Neural progenitor cell (in vitro differentiated cells): ENCODE results near the gene FAM3C. TPM values are rescaled to one million over a fixed set of nuclear protein-coding genes. Genes with fewer than 3 reads are reported as not detected.

Experiments used
- DNase-seq: peaks from one replicate; pipeline ENCODE4 v3.0.0-alpha.2; 2016; ENCODE audit warnings: low spot score
- H2AFZ ChIP-seq: fragments of 200-600 bp; sonication (generic); replicated peaks from 2 replicates; pipeline ENCODE4 v1.6.1; 2016; ENCODE audit warnings: antibody characterized with exemption
- H3F3A ChIP-seq: fragments of 200-600 bp; sonication (generic); 2 replicates; pipeline ENCODE4 v1.6.1; 2016; ENCODE audit warnings: antibody characterized with exemption, low read depth
- H3K27ac ChIP-seq: fragments of 200-600 bp; sonication (generic); 2 replicates; pipeline ENCODE4 v1.5.1; 2016; ENCODE audit warnings: mild to moderate bottlenecking
- H3K27me3 ChIP-seq: fragments of 200-600 bp; sonication (generic); 2 replicates; pipeline ENCODE4 v1.6.1; 2016; ENCODE audit warnings: mild to moderate bottlenecking, moderate library complexity
- H3K36me3 ChIP-seq: fragments of 200-600 bp; sonication (generic); 2 replicates; pipeline ENCODE4 v1.5.1; 2016
- H3K4me1 ChIP-seq: fragments of 200-600 bp; sonication (generic); 2 replicates; pipeline ENCODE4 v1.6.1; 2016; ENCODE audit warnings: mixed run types
- H3K4me2 ChIP-seq: fragments of 200-600 bp; sonication (generic); 2 replicates; pipeline ENCODE4 v1.6.1; 2016
- H3K4me3 ChIP-seq: fragments of 200-600 bp; sonication (generic); 2 replicates; pipeline ENCODE4 v1.5.1; 2016
- H3K79me2 ChIP-seq: fragments of 200-600 bp; sonication (generic); 2 replicates; pipeline ENCODE4 v1.6.1; 2016; ENCODE audit warnings: low read depth
- H3K9ac ChIP-seq: fragments of 200-600 bp; sonication (generic); 2 replicates; pipeline ENCODE4 v1.6.1; 2016
- H3K9me3 ChIP-seq: fragments of 200-600 bp; sonication (generic); 2 replicates; pipeline ENCODE4 v1.5.1; 2016; ENCODE audit warnings: low read depth
- H4K20me1 ChIP-seq: fragments of 200-600 bp; sonication (generic); 2 replicates; pipeline ENCODE4 v1.6.1; 2016; ENCODE audit warnings: low read depth
- H3K27ac Mint-ChIP-seq: 3 replicates; pipeline ENCODE4 v1.8.0; 2021; ENCODE audit warnings: mixed read lengths
- H3K27me3 Mint-ChIP-seq: 2 replicates; pipeline ENCODE4 v1.8.0; 2022; ENCODE audit warnings: low read depth, mild to moderate bottlenecking, inconsistent platforms, moderate library complexity, mixed read lengths; ENCODE audit not compliant: insufficient read depth
- H3K36me3 Mint-ChIP-seq: 3 replicates; pipeline ENCODE4 v1.8.0; 2021; ENCODE audit warnings: mixed read lengths
- H3K4me1 Mint-ChIP-seq: 3 replicates; pipeline ENCODE4 v1.8.0; 2021; ENCODE audit warnings: mixed read lengths
- H3K4me3 Mint-ChIP-seq: 3 replicates; pipeline ENCODE4 v1.8.0; 2021; ENCODE audit warnings: mild to moderate bottlenecking, moderate library complexity, mixed read lengths
- H3K9me3 Mint-ChIP-seq: 3 replicates; pipeline ENCODE4 v1.8.0; 2020; ENCODE audit warnings: mixed read lengths
- EZH2 ChIP-seq: fragments of 200-600 bp; sonication (generic); IDR thresholded peaks from 2 replicates; pipeline ENCODE4 v1.6.1; 2017; ENCODE audit warnings: antibody characterized with exemption, mild to moderate bottlenecking, moderate library complexity
- EZH2phosphoT487 ChIP-seq: fragments of 200-600 bp; sonication (generic); IDR thresholded peaks from 2 replicates; pipeline ENCODE4 v1.6.1; 2017; ENCODE audit warnings: antibody characterized with exemption
- total RNA-seq: library from RNA; depleted of rRNA; stranded (reverse); fragments of >200 nt; gene quantifications from 2 replicates; pipeline ENCODE4 v1.2.3, GENCODE V29; 2015; ENCODE audit warnings: low replicate concordance
- TF ChIP-seq, protein P1 (sequence below): fragments of 200-600 bp; sonication (generic); IDR thresholded peaks from 2 replicates; pipeline ENCODE4 v1.5.1; 2017; ENCODE audit warnings: antibody characterized with exemption, mild to moderate bottlenecking

The FAM3C gene
- total RNA-seq, 1 donor from 2014 or later, result 96.7 TPM

DNA sequence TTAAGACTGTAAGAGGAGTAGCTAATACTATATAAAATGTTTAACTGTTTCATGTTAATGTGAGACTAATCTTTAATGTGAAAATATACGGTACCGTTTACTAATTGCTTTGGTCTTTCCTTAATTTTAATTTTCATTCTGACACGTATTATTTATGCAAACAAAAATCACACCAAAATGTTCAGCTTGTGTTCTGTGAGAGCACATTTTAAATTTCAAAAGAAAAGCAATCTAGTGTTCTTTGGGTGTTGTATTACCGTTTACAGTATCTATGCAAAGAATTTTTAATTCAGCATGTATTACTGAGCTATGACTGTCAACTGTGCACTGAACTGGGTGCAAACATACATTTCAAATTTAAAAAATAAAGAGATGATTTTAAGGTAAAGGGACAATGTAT lies 65.1 kb downstream of the FAM3C start:
- Mint-ChIP-seq H3K27ac (no peak overlapping the region), H3K4me3 (peak overlapping the region; percentile 1), H3K4me1 (peaks cover 16% of the 10 kb centered on the region), H3K27me3 (peaks cover 39% of the 10 kb centered on the region), H3K36me3 (no peaks in the 10 kb centered on the region), H3K9me3 (peaks cover 11% of the 10 kb centered on the region)
- Histone ChIP-seq H3K79me2 (no peaks in the 10 kb centered on the region), H3K4me1 (peaks cover 5% of the 10 kb centered on the region), H3K9me3 (no peaks in the 10 kb centered on the region), H3F3A (peaks cover 18% of the 10 kb centered on the region), H3K27ac (no peak overlapping the region), H3K36me3 (no peaks in the 10 kb centered on the region), H3K4me3 (no peak overlapping the region), H4K20me1 (no peaks in the 10 kb centered on the region), H3K27me3 (peaks cover 67% of the 10 kb centered on the region), H2AFZ (no peak overlapping the region), H3K4me2 (peak overlapping the region; percentile 82), H3K9ac (no peak overlapping the region)
- TF ChIP-seq EZH2, result no peak
- no peak for TF ChIP-seq EZH2phosphoT487
- TF ChIP-seq, protein P1, sequence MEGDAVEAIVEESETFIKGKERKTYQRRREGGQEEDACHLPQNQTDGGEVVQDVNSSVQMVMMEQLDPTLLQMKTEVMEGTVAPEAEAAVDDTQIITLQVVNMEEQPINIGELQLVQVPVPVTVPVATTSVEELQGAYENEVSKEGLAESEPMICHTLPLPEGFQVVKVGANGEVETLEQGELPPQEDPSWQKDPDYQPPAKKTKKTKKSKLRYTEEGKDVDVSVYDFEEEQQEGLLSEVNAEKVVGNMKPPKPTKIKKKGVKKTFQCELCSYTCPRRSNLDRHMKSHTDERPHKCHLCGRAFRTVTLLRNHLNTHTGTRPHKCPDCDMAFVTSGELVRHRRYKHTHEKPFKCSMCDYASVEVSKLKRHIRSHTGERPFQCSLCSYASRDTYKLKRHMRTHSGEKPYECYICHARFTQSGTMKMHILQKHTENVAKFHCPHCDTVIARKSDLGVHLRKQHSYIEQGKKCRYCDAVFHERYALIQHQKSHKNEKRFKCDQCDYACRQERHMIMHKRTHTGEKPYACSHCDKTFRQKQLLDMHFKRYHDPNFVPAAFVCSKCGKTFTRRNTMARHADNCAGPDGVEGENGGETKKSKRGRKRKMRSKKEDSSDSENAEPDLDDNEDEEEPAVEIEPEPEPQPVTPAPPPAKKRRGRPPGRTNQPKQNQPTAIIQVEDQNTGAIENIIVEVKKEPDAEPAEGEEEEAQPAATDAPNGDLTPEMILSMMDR, result no peak
- no peak for DNase-seq

DNA sequence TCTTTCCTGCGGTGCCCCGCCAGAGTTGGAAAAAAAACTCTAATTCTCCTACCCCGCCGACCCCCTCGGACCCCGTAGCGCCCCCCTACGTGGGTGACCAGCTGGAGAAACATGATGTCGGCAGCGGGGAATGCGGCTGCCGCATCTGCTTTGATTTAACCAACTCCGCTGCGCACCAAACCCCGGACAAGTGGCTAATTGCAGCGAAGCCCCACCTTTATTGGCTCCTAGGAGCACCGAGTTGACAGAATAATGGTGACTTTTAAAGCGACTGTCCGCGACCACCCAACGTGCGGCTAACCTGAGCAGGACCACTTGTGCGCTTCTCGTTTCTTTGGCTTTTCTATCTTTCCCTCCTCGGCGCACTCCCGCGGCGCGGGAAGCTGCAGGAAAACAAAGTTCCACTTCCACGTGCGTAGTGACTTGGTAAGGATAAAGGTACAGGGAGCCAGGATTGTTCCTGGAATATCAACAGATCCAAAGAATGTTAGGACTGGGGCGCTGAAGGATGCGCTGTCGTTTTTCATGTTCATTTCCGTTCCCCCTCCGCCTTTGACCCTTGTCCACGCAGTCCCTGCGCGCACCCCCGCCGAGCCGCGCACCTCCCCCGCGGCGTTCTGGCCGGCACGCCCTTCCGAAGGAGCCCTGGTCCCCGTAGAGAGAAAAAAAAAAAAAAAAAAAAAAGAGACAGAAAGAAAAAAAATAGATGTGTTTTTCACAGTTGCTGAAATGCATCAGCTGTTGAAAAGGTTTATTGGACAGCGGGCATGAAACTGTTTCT lies 65.9 kb downstream of the FAM3C start:
- H3K27ac ChIP-seq, result no peak overlapping the region
- peak overlapping the region; percentile 50 for H3K4me3 ChIP-seq
- peaks cover 16% of the 10 kb centered on the region for H3K4me1 Mint-ChIP-seq
- H3K9me3 ChIP-seq, result no peaks in the 10 kb centered on the region
- DNase-seq, result peak; percentile 81
- H3K4me1 ChIP-seq, result peaks cover 5% of the 10 kb centered on the region
- peak overlapping the region; percentile 86 for H3K4me3 Mint-ChIP-seq
- H3F3A ChIP-seq, result peaks cover 18% of the 10 kb centered on the region
- no peak overlapping the region for H3K9ac ChIP-seq
- peak overlapping the region; percentile 2 for H2AFZ ChIP-seq
- peaks cover 67% of the 10 kb centered on the region for H3K27me3 ChIP-seq
- no peaks in the 10 kb centered on the region for H3K36me3 Mint-ChIP-seq
- H4K20me1 ChIP-seq, result no peaks in the 10 kb centered on the region
- no peaks in the 10 kb centered on the region for H3K36me3 ChIP-seq
- H3K9me3 Mint-ChIP-seq, result peaks cover 11% of the 10 kb centered on the region
- H3K4me2 ChIP-seq, result peak overlapping the region; percentile 82
- no peak for TF ChIP-seq EZH2phosphoT487
- TF ChIP-seq EZH2, result peak; percentile 67
- TF ChIP-seq, protein P1, result peak; percentile 11
- no peak overlapping the region for H3K27ac Mint-ChIP-seq
- no peaks in the 10 kb centered on the region for H3K79me2 ChIP-seq
- H3K27me3 Mint-ChIP-seq, result peaks cover 39% of the 10 kb centered on the region

GRCh38 chr7:121329191-121330052 lies 66.7 kb downstream of the FAM3C start:
- H3K27me3 Mint-ChIP-seq, result peaks cover 39% of the 10 kb centered on the region

More at GRCh38 chr7:121329191-121330052, 66.7 kb downstream of the FAM3C start:
- Mint-ChIP-seq H3K27ac (no peak overlapping the region), H3K36me3 (no peaks in the 10 kb centered on the region), H3K9me3 (peaks cover 11% of the 10 kb centered on the region), H3K4me1 (peaks cover 16% of the 10 kb centered on the region), H3K4me3 (peak overlapping the region; percentile 86)
- H3K27ac ChIP-seq, result no peak overlapping the region
- peaks cover 18% of the 10 kb centered on the region for H3F3A ChIP-seq
- peak overlapping the region; percentile 50 for H3K4me3 ChIP-seq
- peak; percentile 79 for DNase-seq
- H4K20me1 ChIP-seq, result no peaks in the 10 kb centered on the region
- H3K9ac ChIP-seq, result no peak overlapping the region
- peak overlapping the region; percentile 82 for H3K4me2 ChIP-seq
- H3K27me3 ChIP-seq, result peaks cover 67% of the 10 kb centered on the region
- no peaks in the 10 kb centered on the region for H3K79me2 ChIP-seq
- TF ChIP-seq EZH2 (peak; percentile 74), EZH2phosphoT487 (peak; percentile 52)
- TF ChIP-seq, protein P1, result peak; percentile 33
- peaks cover 5% of the 10 kb centered on the region for H3K4me1 ChIP-seq
- H3K36me3 ChIP-seq, result no peaks in the 10 kb centered on the region
- no peaks in the 10 kb centered on the region for H3K9me3 ChIP-seq
- H2AFZ ChIP-seq, result peak overlapping the region; percentile 2
